DMS153 treated with DMSO at 0.1 percent for 48 hours (cell line): ENCODE measurements around the gene CTNS.

Source experiments
- DNase-seq: peaks from one replicate; lab custom pipeline; 2025; ENCODE audit not compliant: unreplicated experiment; lab: John Stamatoyannopoulos, UW

Gene CTNS

DNA sequence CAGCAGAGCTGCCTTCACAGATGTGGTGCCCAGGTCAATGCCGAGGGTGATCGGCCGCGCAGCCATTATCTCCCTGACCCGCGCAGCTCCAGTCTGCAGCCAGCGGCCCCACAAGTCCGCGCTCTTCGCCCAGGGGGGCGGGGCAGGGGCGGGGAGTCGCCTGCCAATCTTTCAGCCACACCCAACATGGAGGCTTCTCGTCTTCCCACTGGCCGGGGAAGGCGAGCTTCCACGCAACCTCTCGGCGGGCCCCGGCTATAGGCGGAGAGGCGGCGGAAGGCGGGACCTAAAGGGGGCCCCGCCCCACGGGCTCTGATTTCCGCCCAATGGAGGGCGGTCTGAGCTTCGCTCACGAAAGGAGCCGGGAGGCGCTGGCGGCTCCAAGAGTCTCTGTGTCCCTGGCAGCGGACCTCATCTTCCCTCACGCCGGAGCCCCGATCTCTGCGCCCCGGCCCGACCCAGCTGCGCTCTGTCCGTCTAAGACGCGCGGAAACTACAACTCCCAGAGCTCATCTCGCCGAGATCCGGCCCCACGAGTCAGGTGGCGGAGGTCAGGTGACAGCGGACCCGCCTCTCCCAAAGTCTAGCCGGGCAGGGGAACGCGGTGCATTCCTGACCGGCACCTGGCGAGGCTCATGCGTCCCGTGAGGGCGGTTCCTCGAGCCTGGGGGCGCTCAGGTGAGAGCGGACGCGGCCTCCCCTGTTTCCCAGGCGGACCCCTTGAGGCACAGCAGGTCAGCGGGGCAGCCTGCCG, at the start of gene CTNS, which contains the start of gene SHPK:
CTNS (plus strand) TSS at position 607 of the 754 bp plus-strand sequence. CDS start 3,447 bp downstream, outside the sequence.
SHPK (minus strand) TSS at position 97 of the 754 bp plus-strand sequence; CDS start at position 66, 31 bp downstream.
- peak; percentile 70 for DNase-seq

DNA sequence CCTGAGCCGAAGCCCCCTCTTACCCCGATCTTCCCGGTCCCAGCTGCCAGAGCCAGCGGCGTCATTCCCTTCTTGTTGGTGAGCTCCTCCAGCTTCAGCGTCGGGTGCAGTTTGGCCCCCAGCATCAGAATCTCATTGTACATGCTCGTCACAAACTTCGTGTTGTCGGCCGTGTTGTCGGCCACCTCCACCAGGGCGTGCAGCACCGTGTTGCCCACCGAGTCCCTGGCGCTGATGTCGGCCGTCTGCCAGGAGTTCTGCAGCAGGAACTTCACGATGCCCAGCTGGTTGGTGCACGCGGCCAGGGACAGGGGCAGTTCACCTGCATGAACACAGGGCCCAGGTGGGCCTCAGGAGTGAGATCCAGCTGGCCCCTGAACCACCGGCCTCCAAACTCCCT, 46.8 kb upstream of the CTNS start:
- DNase-seq: no peak

DNA sequence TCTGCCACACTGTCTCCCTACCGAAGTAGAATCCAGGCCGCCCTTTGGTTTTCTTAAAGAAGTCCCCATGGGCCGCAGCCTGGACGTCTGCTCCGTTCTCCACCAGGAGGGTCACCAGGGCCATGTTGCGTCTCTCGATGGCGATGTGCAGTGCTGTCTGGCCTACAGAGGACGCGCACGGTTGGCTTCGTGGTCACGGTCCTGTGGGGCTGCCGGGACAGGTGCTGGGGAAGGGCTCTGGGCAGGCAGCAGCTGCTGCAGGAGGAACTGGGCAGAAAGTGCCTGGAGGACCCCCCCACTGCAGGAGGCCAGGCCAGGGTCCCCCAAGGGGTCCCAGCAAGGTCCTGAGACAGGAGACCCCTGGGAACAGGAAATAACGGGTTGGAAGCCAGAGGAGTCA, 46.3 kb upstream of the CTNS start:
- DNase-seq: no peak

GRCh38 chr17:3590768-3591167, 45.8 kb upstream of the CTNS start:
- DNase-seq: no peak

DNA sequence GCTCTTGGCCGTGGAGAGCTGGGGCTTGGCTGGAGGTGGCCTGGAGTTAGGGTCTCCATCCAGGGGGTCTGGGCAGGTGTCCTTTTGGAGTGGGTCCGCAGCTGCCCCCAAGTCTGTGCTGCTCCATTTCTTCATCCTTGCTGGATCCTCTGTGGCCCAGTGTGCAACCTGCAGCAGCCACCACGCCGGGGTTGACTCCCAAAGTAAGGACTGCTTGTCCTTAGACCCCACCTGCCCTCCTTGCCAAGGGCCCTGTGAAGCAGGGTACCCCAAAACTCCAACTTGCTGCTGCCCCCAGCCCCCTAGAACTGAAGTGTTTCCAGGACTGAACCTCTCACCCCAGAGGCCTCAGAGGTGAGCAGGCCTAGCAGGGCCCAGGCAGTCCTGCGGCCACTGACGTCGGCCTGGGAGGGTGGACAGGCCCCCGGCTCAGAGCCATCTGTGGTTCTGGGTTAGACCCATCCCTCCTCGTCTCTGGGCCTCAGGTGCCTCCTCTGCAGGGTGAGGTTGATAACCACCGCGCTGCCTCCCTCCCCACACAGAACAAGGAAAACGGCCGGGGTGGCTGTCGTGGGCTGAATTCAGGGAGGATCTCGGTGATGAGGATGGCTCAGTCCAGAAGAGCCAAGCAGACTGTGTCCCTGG, 44.2 kb upstream of the CTNS start:
- no peak for DNase-seq

GRCh38 chr17:3593384-3593783, 43.2 kb upstream of the CTNS start:
- DNase-seq: no peak

- no peak for DNase-seq
Observed at GRCh38 chr17:3594051-3594800, 42.3 kb upstream of the CTNS start.

- DNase-seq: no peak
Observed at GRCh38 chr17:3594976-3595375, 41.6 kb upstream of the CTNS start.

- no peak for DNase-seq
Observed at GRCh38 chr17:3596804-3597464, 39.6 kb upstream of the CTNS start.

- no peak for DNase-seq
Observed at GRCh38 chr17:3598078-3598477, 38.5 kb upstream of the CTNS start.

DNA sequence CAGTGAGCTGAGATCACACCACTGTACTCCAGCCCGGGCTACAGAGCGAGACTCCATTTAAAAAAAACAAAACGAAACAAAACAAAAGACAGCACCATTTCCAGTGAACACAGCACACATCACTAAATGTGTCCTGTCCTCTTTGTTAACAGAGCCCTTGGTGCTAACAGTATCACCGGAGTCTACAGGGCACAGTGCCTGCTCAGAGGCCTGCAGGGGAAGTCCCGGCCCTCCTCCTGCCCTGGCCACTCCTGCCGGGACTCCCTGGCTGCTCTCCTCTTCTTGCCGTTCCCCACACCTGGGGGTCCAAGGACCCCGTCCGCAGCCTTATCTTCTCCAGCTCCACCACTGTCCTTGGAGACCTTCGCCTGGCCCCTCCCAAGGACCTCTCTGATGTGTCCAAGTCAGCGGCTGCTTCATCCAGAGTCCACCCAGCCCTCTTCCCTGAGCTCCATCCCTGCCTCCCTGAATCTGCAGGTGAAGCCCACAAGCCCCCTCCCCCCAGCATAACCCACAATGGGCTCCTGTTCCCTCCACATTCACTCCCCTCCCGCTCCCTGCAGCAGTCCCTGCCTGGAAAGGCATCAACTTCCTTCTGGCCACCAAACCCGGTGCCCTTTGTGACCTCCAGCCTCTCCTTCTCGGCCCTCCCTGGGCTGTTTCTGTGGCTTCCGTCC, 35.9 kb upstream of the CTNS start:
- DNase-seq: no peak

GRCh38 chr17:3602499-3602898, 34.1 kb upstream of the CTNS start:
- DNase-seq: no peak

- DNase-seq: no peak
Observed at GRCh38 chr17:3603119-3603869, 33.3 kb upstream of the CTNS start.

GRCh38 chr17:3603870-3604259, 32.7 kb upstream of the CTNS start:
- DNase-seq: no peak

- no peak for DNase-seq
Observed at GRCh38 chr17:3609689-3610088, 26.9 kb upstream of the CTNS start.

DNA sequence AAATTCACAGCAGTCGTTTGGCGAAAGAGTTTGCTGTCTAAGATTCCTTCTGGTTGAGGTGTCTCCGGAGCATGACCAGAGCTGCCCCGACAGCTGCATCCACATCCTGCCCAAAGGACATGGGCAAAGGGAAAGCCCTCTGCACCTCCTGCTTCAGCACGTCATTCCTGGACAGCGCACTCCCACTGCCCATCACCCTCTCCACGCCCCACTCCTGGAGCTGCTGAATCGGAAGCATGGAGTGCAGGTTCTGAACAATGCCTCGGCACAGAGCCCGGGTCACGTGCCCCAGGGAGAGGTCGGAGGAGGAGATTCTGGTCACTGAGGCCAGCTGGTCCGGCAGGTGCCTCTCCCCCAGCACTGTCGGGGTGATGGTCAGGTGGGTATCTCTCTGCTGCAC, 26.0 kb upstream of the CTNS start:
- no peak for DNase-seq

DNA sequence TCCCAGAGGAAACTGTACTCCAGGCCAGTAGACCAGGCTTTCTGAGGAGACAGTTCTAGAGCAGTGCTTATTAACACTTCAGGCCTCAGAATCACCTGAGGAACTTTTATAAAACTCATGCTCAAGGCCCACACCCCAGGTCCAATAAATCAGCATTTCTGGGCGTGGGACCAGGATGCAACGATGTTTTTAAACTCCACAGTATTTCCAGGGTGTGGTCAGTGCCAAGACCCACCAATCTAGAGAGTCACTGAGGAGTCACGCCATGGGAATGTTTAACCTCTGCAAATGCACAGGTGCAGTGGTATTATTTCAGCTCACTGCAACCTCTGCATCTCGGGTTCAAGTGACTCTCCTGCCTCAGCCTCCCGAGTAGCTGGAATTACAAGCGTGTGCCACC, 23.4 kb upstream of the CTNS start:
- no peak for DNase-seq

DNA sequence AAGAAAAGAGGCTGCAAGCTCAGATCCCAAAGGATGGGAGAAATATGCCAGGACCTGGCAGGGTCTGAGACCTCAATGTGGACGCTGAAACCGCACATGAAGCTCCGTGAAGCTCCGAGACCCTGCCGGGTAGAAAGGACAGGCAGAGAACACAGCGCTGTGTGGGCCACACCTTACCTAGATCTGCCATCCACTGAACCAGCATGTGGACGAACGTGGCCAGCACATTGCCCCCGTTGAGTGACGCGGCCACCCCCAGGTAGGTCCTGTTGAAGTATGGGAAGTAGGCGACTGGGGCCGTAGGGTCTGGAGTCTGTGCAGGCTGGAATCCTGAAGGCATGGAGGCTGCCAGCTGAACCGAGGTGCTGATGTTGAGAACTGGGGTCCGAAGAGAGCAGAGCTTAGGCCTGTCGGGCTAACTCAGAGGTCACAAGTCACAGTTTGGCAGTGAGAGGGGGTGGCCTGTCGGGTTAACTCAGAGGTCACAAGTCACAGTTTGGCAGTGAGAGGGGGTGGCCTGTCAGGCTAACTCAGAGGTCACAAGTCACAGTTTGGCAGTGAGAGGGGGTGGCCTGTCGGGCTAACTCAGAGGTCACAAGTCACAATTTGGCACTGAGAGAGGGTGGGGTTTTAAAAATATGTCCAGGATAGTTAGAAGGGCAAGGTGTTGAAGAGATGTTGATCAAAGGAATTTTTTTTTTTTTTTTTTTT, 21.2 kb upstream of the CTNS start:
- no peak for DNase-seq

DNA sequence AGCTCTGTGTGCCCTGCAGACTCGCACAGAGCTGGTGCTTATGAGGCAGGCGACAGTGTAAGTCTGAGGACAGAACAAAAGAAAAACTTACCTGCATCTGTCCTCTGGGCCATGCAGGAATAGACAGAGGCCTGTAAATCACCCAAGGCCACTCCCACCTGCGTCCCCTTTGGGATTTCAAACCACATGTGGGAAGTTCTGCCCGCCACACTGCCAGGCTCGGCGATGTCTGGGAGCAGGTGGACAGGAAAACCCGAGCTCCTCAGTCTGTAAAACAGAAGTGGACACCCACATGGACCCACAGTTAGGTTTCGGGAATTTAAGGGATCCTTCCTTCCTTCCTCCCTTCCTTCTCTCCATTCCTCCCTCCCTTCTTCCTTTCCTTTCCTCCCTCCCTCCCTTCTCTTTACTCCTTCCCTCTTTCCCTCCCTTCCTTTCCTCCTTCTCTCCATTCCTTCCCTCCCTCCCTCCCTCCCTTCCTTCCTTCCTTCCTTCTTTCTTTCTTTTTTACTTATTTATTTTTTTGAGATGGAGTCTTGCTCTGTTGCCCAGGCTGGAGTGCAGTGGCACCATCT, 15.3 kb upstream of the CTNS start:
- DNase-seq: no peak
